Keratinocyte (primary cell): ENCODE data around the gene TNIK.

Experiments
- EZH2 ChIP-seq: IDR thresholded peaks from one replicate; pipeline ENCODE4 v1.6.1; 2012; ENCODE audit warnings: inconsistent platforms, mild to moderate bottlenecking, low read length, moderate library complexity
- TF ChIP-seq, protein P1 (sequence below), 3 experiments: IDR thresholded peaks in 1 of 3; conservative IDR thresholded peaks in 1 of 3; optimal IDR thresholded peaks in 1 of 3; 2 replicates in 2 of 3; 3 replicates in 1 of 3; pipeline versions ENCODE3 to v1.5.1; 2011; ENCODE audit warnings: low read length in 3 of 3, mild to moderate bottlenecking in 3 of 3, moderate library complexity in 2 of 3, control low read depth in 1 of 3, inconsistent platforms in 1 of 3; ENCODE audit not compliant: insufficient read depth in 2 of 3; ENCODE audit errors: extremely low read depth in 1 of 3

- TF ChIP-seq, protein P1, sequence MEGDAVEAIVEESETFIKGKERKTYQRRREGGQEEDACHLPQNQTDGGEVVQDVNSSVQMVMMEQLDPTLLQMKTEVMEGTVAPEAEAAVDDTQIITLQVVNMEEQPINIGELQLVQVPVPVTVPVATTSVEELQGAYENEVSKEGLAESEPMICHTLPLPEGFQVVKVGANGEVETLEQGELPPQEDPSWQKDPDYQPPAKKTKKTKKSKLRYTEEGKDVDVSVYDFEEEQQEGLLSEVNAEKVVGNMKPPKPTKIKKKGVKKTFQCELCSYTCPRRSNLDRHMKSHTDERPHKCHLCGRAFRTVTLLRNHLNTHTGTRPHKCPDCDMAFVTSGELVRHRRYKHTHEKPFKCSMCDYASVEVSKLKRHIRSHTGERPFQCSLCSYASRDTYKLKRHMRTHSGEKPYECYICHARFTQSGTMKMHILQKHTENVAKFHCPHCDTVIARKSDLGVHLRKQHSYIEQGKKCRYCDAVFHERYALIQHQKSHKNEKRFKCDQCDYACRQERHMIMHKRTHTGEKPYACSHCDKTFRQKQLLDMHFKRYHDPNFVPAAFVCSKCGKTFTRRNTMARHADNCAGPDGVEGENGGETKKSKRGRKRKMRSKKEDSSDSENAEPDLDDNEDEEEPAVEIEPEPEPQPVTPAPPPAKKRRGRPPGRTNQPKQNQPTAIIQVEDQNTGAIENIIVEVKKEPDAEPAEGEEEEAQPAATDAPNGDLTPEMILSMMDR (optimal IDR thresholded peaks at IDR 0.05 in 1 of 3, IDR thresholded peaks at IDR 0.05 in 1 of 3, conservative IDR thresholded peaks at IDR 0.05 in 1 of 3; ENCODE audit: extremely low read depth in 1 of 3, insufficient read depth in 2 of 3, low read length in 3 of 3): no peak
- no peak for TF ChIP-seq EZH2
Observed at GRCh38 chr3:171326717-171327440, 133.3 kb downstream of the TNIK start.
